ENCODE measurements around the gene ANKRD17.

- TF ChIP-seq POLR2A (IDR thresholded peaks at IDR 0.05; ENCODE audit: low read length) (no peak), GATA1 (IDR thresholded peaks at IDR 0.05; ENCODE audit: low read depth, low read length) (no peak)
These were observed 159.9 kb downstream of the ANKRD17 start for GRCh38 chr4:73098713-73099112.
